HFFc6 (cell line): Measurements from ENCODE around the gene ADSS1. TPM values are rescaled to one million over a fixed set of nuclear protein-coding genes. Genes with fewer than 3 reads are reported as not detected.
A peak's percentile ranks its signal among the peaks of the same experiment; 100 is the strongest.

ENCODE experiments used
- DNase-seq: peaks from one replicate; pipeline ENCODE4 v3.0.0-alpha.2; 2018
- H3K27ac Mint-ChIP-seq: 2 replicates; pipeline ENCODE4 v1.8.0; 2020; ENCODE audit warnings: mild to moderate bottlenecking, mixed read lengths
- H3K27me3 Mint-ChIP-seq: 2 replicates; pipeline ENCODE4 v1.8.0; 2021; ENCODE audit warnings: mild to moderate bottlenecking, moderate library complexity, mixed read lengths; ENCODE audit not compliant: insufficient read depth
- H3K36me3 Mint-ChIP-seq: 2 replicates; pipeline ENCODE4 v1.8.0; 2021; ENCODE audit warnings: low read depth, mixed read lengths
- H3K4me1 Mint-ChIP-seq: 2 replicates; pipeline ENCODE4 v1.8.0; 2020; ENCODE audit warnings: low read depth, mixed read lengths
- H3K4me3 Mint-ChIP-seq: 2 replicates; pipeline ENCODE4 v1.8.0; 2020; ENCODE audit warnings: mild to moderate bottlenecking, moderate library complexity, mixed read lengths
- H3K9me3 Mint-ChIP-seq: 2 replicates; pipeline ENCODE4 v1.8.0; 2020; ENCODE audit warnings: mild to moderate bottlenecking, mixed read lengths
- total RNA-seq, 6 experiments: library from RNA; stranded (reverse); fragmentation: NEBNext Ultra II Directional; extraction: Animal tissue kit (Norgen Biotek cat#: 25700); gene quantifications; 2 replicates in 1 of 6; 3 replicates in 5 of 6; pipeline ENCODE4 v1.2.3, GENCODE V29; 2021
- TF ChIP-seq, protein P1 (sequence below): fragments of 200-600 bp; sonication (generic); IDR thresholded peaks from 2 replicates; pipeline ENCODE4 v1.5.0; 2021; ENCODE audit warnings: antibody characterized with exemption, mild to moderate bottlenecking

ADSS1 gene
- total RNA-seq, 6 experiments from 2014 or later: 2.7 to 3.7 (median 3.3) TPM

- TF ChIP-seq, protein P1, sequence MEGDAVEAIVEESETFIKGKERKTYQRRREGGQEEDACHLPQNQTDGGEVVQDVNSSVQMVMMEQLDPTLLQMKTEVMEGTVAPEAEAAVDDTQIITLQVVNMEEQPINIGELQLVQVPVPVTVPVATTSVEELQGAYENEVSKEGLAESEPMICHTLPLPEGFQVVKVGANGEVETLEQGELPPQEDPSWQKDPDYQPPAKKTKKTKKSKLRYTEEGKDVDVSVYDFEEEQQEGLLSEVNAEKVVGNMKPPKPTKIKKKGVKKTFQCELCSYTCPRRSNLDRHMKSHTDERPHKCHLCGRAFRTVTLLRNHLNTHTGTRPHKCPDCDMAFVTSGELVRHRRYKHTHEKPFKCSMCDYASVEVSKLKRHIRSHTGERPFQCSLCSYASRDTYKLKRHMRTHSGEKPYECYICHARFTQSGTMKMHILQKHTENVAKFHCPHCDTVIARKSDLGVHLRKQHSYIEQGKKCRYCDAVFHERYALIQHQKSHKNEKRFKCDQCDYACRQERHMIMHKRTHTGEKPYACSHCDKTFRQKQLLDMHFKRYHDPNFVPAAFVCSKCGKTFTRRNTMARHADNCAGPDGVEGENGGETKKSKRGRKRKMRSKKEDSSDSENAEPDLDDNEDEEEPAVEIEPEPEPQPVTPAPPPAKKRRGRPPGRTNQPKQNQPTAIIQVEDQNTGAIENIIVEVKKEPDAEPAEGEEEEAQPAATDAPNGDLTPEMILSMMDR: no peak
- H3K9me3 Mint-ChIP-seq: peaks cover 7% of the 10 kb centered on the region
- no peak for DNase-seq
- H3K4me3 Mint-ChIP-seq: no peak overlapping the region
- H3K27me3 Mint-ChIP-seq: peaks cover 31% of the 10 kb centered on the region
- no peaks in the 10 kb centered on the region for H3K4me1 Mint-ChIP-seq
- H3K36me3 Mint-ChIP-seq: no peaks in the 10 kb centered on the region
- H3K27ac Mint-ChIP-seq: no peak overlapping the region
These were observed 5.8 kb downstream of the ADSS1 start for GRCh38 chr14:104729835-104730181.

DNA sequence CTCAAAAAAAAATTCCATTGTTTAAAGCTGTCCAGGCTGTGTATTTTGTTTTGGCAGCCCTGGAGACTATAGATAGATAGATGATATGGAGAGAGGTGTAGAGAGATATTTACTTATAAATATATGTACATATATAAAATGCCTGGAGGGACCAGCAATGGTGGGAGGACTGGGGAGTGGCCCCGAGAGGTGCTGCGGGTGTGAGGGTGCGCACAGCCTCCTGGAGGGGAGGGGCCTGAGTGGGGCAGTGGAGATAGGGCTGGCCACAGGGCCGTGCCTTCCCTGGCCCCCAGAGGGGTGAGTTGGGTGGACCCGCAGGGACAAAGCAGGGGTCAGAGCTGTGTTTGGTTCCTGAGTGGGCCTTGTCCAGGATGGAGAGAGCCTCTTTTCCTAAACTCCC, 6.5 kb downstream of the ADSS1 start:
- Mint-ChIP-seq H3K9me3 (peaks cover 7% of the 10 kb centered on the region), H3K27me3 (peaks cover 26% of the 10 kb centered on the region), H3K27ac (no peak overlapping the region), H3K4me3 (no peak overlapping the region), H3K4me1 (no peaks in the 10 kb centered on the region; the same call in 1 of the 2 replicates), H3K36me3 (no peaks in the 10 kb centered on the region)
- TF ChIP-seq, protein P1: no peak
- DNase-seq: no peak

- Mint-ChIP-seq H3K9me3 (peaks cover 7% of the 10 kb centered on the region), H3K27ac (no peak overlapping the region), H3K36me3 (no peaks in the 10 kb centered on the region), H3K27me3 (peaks cover 24% of the 10 kb centered on the region), H3K4me1 (peaks cover 11% of the 10 kb centered on the region), H3K4me3 (no peak overlapping the region)
- peak; percentile 16 for DNase-seq
- TF ChIP-seq, protein P1: peak; percentile 73
These were observed 7.6 kb downstream of the ADSS1 start for GRCh38 chr14:104731320-104732294.

DNA sequence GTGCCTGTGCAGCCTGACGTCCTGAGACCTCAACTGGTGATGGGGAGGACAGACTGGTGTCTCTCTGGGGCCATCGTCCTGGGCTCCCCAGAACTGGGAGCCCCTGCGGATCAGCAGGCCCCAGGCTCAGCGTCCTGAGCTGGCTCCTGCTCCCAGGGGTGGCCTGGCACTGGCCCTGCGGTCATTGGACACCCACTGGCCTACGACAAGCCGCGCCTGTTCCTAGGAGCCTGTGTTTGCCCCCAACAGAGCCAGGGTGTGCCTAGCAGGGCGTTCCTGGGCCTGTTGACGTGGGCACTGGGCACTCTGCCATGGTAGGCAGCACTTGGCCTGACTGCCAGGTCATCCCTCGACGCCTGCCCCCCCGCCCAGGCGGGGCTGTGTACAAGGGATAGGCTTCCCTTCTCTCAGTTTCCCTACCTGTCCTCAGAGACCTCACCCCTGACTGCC, 8.4 kb downstream of the ADSS1 start:
- no peak overlapping the region for H3K27ac Mint-ChIP-seq
- H3K9me3 Mint-ChIP-seq: peaks cover 7% of the 10 kb centered on the region
- no peak for DNase-seq
- H3K36me3 Mint-ChIP-seq: no peaks in the 10 kb centered on the region
- H3K4me1 Mint-ChIP-seq: peaks cover 12% of the 10 kb centered on the region
- no peak overlapping the region for H3K4me3 Mint-ChIP-seq
- peaks cover 23% of the 10 kb centered on the region for H3K27me3 Mint-ChIP-seq
- TF ChIP-seq, protein P1: no peak

GRCh38 chr14:104732931-104733681, 9.1 kb downstream of the ADSS1 start:
- peaks cover 7% of the 10 kb centered on the region for H3K9me3 Mint-ChIP-seq
- H3K27me3 Mint-ChIP-seq: peaks cover 23% of the 10 kb centered on the region
- H3K4me3 Mint-ChIP-seq: no peak overlapping the region
- peaks cover 12% of the 10 kb centered on the region for H3K4me1 Mint-ChIP-seq
- no peak overlapping the region for H3K27ac Mint-ChIP-seq
- no peaks in the 10 kb centered on the region for H3K36me3 Mint-ChIP-seq
- DNase-seq: no peak
- TF ChIP-seq, protein P1: no peak
